OCI-LY7 (cell line): ENCODE measurements around the gene RPS6KA2.

ENCODE experiments used
- EZH2phosphoT487 ChIP-seq: fragments of 200-600 bp; sonication (generic); IDR thresholded peaks from 2 replicates; pipeline ENCODE4 v1.6.1; 2018; ENCODE audit warnings: low read depth, borderline replicate concordance, mild to moderate bottlenecking, mixed run types, antibody characterized with exemption, low read length, moderate library complexity, mixed read lengths
- TF ChIP-seq, protein P1 (sequence below): fragments of 200-600 bp; sonication (generic); conservative IDR thresholded peaks from 2 replicates; pipeline ENCODE4 v1.5.1; 2014; ENCODE audit warnings: mild to moderate bottlenecking, antibody characterized with exemption, low read length, moderate library complexity, mixed read lengths

DNA sequence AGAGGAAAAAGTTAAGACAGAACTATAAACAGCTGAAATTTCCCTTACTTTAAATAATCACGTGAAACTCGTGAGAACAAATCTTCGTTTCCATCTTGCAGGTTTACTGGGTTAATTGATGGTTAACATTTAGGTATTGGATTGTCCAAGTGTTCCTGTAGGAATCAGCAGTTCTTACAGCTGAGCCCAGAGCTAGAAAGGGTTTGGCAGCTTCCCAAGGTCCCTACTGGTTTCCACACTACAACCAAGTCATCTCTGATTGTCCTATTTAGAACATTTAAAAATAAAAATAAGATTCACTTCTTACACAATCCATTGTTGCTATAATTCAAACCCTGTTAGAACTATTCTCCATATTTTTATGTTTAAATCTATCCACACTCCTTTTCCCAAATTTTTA lies 260.1 kb downstream of the RPS6KA2 start:
- TF ChIP-seq, protein P1, sequence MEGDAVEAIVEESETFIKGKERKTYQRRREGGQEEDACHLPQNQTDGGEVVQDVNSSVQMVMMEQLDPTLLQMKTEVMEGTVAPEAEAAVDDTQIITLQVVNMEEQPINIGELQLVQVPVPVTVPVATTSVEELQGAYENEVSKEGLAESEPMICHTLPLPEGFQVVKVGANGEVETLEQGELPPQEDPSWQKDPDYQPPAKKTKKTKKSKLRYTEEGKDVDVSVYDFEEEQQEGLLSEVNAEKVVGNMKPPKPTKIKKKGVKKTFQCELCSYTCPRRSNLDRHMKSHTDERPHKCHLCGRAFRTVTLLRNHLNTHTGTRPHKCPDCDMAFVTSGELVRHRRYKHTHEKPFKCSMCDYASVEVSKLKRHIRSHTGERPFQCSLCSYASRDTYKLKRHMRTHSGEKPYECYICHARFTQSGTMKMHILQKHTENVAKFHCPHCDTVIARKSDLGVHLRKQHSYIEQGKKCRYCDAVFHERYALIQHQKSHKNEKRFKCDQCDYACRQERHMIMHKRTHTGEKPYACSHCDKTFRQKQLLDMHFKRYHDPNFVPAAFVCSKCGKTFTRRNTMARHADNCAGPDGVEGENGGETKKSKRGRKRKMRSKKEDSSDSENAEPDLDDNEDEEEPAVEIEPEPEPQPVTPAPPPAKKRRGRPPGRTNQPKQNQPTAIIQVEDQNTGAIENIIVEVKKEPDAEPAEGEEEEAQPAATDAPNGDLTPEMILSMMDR, result no peak
- no peak for TF ChIP-seq EZH2phosphoT487
